Small intestine (tissue), 7 donors: ENCODE results near the gene RALBP1. TPM values are rescaled to one million over a fixed set of nuclear protein-coding genes. Genes with fewer than 3 reads are reported as not detected.
"Not testable (repeated sequence)": the region's sequence is repeated elsewhere in the genome, so short reads cannot be mapped to it uniquely, and the experiment has no call there.

ENCODE experiments used
- DNase-seq, 2 donors: peaks; one replicate each; pipeline versions ENCODE4 v3.0.0 to v3.0.0-alpha.2; 2013
- FAIRE-seq: peaks from 2 replicates; lab custom pipeline; 2012; peaks lifted over from hg19 to GRCh38; lab: Jason Lieb, UNC
- H3K27ac ChIP-seq, 3 donors: one replicate each; pipeline ENCODE4 v1.5.1; 2013; ENCODE audit warnings: low read length in 2 of 3, mild to moderate bottlenecking in 2 of 3, control low read depth in 1 of 3, inconsistent platforms in 1 of 3, low read depth in 1 of 3, moderate library complexity in 1 of 3
- H3K27me3 ChIP-seq, 3 donors: one replicate each; pipeline ENCODE4 v1.6.1; 2013; ENCODE audit warnings: low read length in 3 of 3, inconsistent platforms in 1 of 3; ENCODE audit not compliant: control insufficient read depth in 3 of 3, insufficient read depth in 3 of 3
- H3K36me3 ChIP-seq, 3 donors: one replicate each; pipeline ENCODE4 v1.6.1; 2013; ENCODE audit warnings: low read length in 3 of 3, inconsistent platforms in 1 of 3, low read depth in 1 of 3, mild to moderate bottlenecking in 1 of 3, moderate library complexity in 1 of 3; ENCODE audit not compliant: control insufficient read depth in 3 of 3, insufficient read depth in 2 of 3
- H3K4me1 ChIP-seq, 3 donors: one replicate each; pipeline ENCODE4 v1.6.1; 2013; ENCODE audit warnings: low read length in 2 of 3, inconsistent platforms in 1 of 3, low read depth in 1 of 3, mild to moderate bottlenecking in 1 of 3, moderate library complexity in 1 of 3; ENCODE audit not compliant: control insufficient read depth in 3 of 3, insufficient read depth in 2 of 3
- H3K4me3 ChIP-seq, 3 donors: one replicate each; pipeline ENCODE4 v1.5.1; 2013; ENCODE audit warnings: low read length in 3 of 3, control low read depth in 1 of 3, inconsistent platforms in 1 of 3, low read depth in 1 of 3, mild to moderate bottlenecking in 1 of 3, moderate library complexity in 1 of 3
- H3K9me3 ChIP-seq, 2 donors: one replicate each; pipeline ENCODE4 v1.6.1; 2013; ENCODE audit warnings: low read depth in 1 of 2, low read length in 1 of 2; ENCODE audit not compliant: control insufficient read depth in 2 of 2, insufficient read depth in 1 of 2
- WGBS, 3 donors: extraction: QIAGEN DNeasy Blood & Tissue Kit; methylation state at CpG; one replicate each; pipeline ENCODE4 v1.1.7; 2013; 5-methylcytosine and 5-hydroxymethylcytosine counted together
- polyA plus RNA-seq, 4 donors: library from polyadenylated mRNA; stranded (reverse) in 3 of 4; unstranded in 1 of 4; fragments of 200-250 nt in 3 of 4; fragments of 120-200 nt in 1 of 4; gene quantifications; one replicate each; pipeline versions ENCODE4 v1.2.1 to v1.2.3, GENCODE V29; 2013
- donor health status: healthy with polysubstance abuse.
- donor health status: control.
- donor health status: control.
- donor health status: Bipolar disorder and iron deficiency.
- donor health status: healthy.

Gene RALBP1
- polyA plus RNA-seq, 4 donors, result 18.1 to 32.2 (median 25.0) TPM

GRCh38 chr18:9466127-9466526 is 9.2 kb upstream of the RALBP1 start:
- DNase-seq, result no peak
- H3K9me3 ChIP-seq, result peaks cover 0 to 2% of the 10 kb centered on the region in 2 donors
- no peak for FAIRE-seq
- H3K27ac ChIP-seq, result no peak overlapping the region
- 71 to 88% (median 71%) methylated on average over 2 of the region's 2 CpGs for WGBS, 3 donors
- no peaks in the 10 kb centered on the region for H3K27me3 ChIP-seq
- H3K4me3 ChIP-seq, result no peak overlapping the region
- no peaks in the 10 kb centered on the region for H3K4me1 ChIP-seq
- no peaks in the 10 kb centered on the region for H3K36me3 ChIP-seq

DNA sequence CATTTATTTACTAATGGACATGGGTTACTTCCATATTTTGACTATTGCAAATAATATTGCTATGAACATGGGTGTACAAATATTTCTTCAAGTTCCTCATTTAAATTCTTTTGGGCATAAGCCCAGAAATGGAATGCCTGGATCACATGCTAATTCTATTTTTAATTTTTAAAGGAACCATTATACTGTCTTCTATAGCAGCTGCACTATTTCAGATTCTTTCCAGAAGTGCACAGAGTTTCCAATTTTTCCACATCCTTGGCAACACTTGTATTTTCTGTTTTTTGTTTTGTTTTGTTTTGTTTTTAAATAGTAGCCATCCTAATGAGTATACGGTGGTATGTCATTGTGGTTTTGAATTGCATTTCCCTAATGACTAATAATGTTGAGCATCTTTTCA is 8.5 kb upstream of the RALBP1 start:
- Histone ChIP-seq H3K4me3 (no peak overlapping the region), H3K36me3 (no peaks in the 10 kb centered on the region), H3K27me3 (no peaks in the 10 kb centered on the region), H3K27ac (no peak overlapping the region), H3K4me1 (no peaks in the 10 kb centered on the region), H3K9me3 (peaks cover 0 to 2% of the 10 kb centered on the region in 2 donors)
- no peak for FAIRE-seq
- DNase-seq, result no peak
- 42 to 73% (median 70%) methylated on average over 1 of the region's 1 CpG for WGBS, 3 donors

GRCh38 chr18:9468998-9469397 is 6.3 kb upstream of the RALBP1 start:
- no peak for FAIRE-seq
- 77 to 88% (median 87%) methylated on average over 3 of the region's 3 CpGs for WGBS, 3 donors

GRCh38 chr18:9469685-9470084 is 5.6 kb upstream of the RALBP1 start:
- Histone ChIP-seq H3K27me3 (no peaks in the 10 kb centered on the region), H3K4me3 (no peak overlapping the region), H3K36me3 (no peaks in the 10 kb centered on the region), H3K4me1 (peaks cover 0 to 7% (median 0%) of the 10 kb centered on the region in 3 donors), H3K27ac (no peak overlapping the region), H3K9me3 (peaks cover 0 to 2% of the 10 kb centered on the region in 2 donors)
- no peak for FAIRE-seq
- no peak for DNase-seq

More at GRCh38 chr18:9468998-9469397, 6.3 kb upstream of the RALBP1 start:
- Histone ChIP-seq H3K9me3 (peaks cover 0 to 2% of the 10 kb centered on the region in 2 donors), H3K36me3 (no peaks in the 10 kb centered on the region), H3K4me1 (peaks cover 0 to 2% (median 0%) of the 10 kb centered on the region in 3 donors), H3K27me3 (no peaks in the 10 kb centered on the region), H3K27ac (no peak overlapping the region), H3K4me3 (no peak overlapping the region)
- DNase-seq, result no peak

DNA sequence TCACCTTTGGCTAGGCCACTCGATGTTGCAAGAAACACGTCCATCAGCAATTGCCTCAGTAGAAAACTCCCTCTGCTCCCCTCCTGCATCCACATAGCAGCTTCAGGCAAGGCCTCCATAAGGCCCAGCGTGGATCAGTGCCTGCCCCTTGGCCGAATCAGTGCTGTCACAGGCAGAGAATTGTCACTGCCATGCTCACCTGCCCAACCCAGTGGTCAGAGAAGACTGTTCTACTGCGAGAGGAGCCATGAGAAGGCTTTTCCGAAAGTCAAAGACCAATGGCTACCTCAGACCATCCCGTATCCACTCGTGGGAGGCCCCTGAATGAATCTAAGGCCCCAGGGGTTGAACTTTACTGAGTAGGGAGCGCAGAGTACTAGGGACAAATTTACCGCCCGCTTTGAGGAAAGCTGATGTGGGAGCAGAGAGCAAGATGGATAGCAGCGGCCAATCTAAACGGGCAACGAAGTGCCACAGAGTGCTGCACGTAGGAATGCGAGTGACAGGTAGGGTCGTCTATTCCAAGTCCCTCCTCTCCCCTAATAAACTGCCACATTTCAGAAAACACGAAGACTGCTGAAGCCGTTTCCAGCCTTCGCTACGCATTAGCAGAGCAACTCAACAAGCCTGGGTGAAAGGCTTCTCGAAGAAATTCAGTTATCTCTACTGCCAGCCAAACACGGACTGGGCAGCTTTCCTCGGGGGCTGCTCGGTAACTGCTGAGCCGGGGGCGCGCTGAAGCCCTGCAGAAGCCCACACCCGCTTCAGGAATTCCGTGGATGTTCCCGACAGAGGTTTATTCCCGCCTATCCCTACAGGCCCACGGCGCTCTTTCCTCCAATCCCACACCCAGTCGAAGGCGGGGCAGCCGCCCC is 968 bp upstream of the RALBP1 start:
- WGBS, 3 donors, result 24 to 29% (median 25%) methylated on average over 37 of the region's 37 CpGs
- no peak for FAIRE-seq
- peak in 1 of 2 donors; percentile 91 for DNase-seq
- H3K36me3 ChIP-seq, result peaks cover 0 to 10% (median 0%) of the 10 kb centered on the region in 3 donors
- H3K27ac ChIP-seq, result peak overlapping the region; percentile 63 to 100 (median 93)
- peak overlapping the region; percentile 32 to 86 (median 43) for H3K4me3 ChIP-seq
- peaks cover 0 to 7% (median 4%) of the 10 kb centered on the region in 3 donors for H3K4me1 ChIP-seq
- no peaks in the 10 kb centered on the region for H3K27me3 ChIP-seq
- H3K9me3 ChIP-seq, result no peaks in the 10 kb centered on the region

- peak overlapping the region; percentile 86 to 100 (median 93) for H3K27ac ChIP-seq
- H3K4me3 ChIP-seq, result peak overlapping the region; percentile 86 to 90 (median 86)
- FAIRE-seq, result no peak
- WGBS, 3 donors, result 0 to 1% (median 0%) methylated on average over 55 to 59 of the region's 59 CpGs
- H3K4me1 ChIP-seq, result peaks cover 0 to 7% (median 4%) of the 10 kb centered on the region in 3 donors
- no peaks in the 10 kb centered on the region for H3K27me3 ChIP-seq
- peak; percentile 38 to 64 for DNase-seq
- no peaks in the 10 kb centered on the region for H3K9me3 ChIP-seq
- H3K36me3 ChIP-seq, result peaks cover 0 to 17% (median 0%) of the 10 kb centered on the region in 3 donors
These were observed 604 bp downstream of the RALBP1 start for GRCh38 chr18:9475643-9476591.

DNA sequence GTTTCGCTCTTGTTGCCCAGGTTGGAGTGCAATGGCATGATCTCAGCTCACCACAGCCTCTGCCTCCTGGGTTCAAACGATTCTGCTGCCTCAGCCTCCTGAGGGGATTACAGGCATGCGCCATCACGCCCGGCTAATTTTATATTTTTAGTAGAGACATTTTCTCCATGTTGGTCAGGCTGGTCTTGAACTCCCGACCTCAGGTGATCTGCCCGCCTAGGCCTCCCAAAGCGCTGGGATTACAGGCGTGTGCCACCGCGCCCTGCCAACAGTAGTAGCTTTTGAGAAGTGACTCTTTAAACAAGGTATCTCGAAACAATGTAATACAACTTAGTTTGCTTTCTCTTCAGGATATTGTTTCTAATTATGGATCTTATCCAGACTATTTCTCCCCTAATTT is 1.6 kb downstream of the RALBP1 start:
- FAIRE-seq, H3K9me3 ChIP-seq, H3K27me3 ChIP-seq, H3K27ac ChIP-seq, H3K4me1 ChIP-seq, DNase-seq: not testable (repeated sequence)
- peaks cover 0 to 17% (median 0%) of the 10 kb centered on the region in 3 donors for H3K36me3 ChIP-seq
- WGBS, 3 donors, result 87 to 91% (median 88%) methylated on average over 12 of the region's 12 CpGs
- H3K4me3 ChIP-seq, result peak overlapping the region in 1 of 3 donors; percentile 86

- 35 to 51% (median 43%) methylated on average over 1 of the region's 1 CpG for WGBS, 3 donors
- Histone ChIP-seq H3K4me1 (peaks cover 0 to 7% (median 4%) of the 10 kb centered on the region in 3 donors), H3K27me3 (no peaks in the 10 kb centered on the region), H3K36me3 (peaks cover 0 to 17% (median 0%) of the 10 kb centered on the region in 3 donors), H3K4me3 (no peak overlapping the region), H3K9me3 (no peaks in the 10 kb centered on the region), H3K27ac (no peak overlapping the region)
- FAIRE-seq, result no peak
- DNase-seq, result no peak
These were observed 2.2 kb downstream of the RALBP1 start for GRCh38 chr18:9477509-9477908.
